Activated CD4-positive, alpha-beta T cell treated with anti-CD3 and anti-CD28 coated beads, Interleukin-10, Interleukin-2, amounts not matched to agents 100 ng/mL and 50 ng/mL, durations not matched to agents 16 hours and 8 hours (primary cell): ENCODE results near the gene PPP1R15A.
A peak's percentile ranks its signal among the peaks of the same experiment; 100 is the strongest.
"Not testable (repeated sequence)": the region's sequence is repeated elsewhere in the genome, so short reads cannot be mapped to it uniquely, and the experiment has no call there.

Source experiments
- DNase-seq: peaks from one replicate; pipeline ENCODE4 v3.0.0-alpha.2; 2020

PPP1R15A gene

GRCh38 chr19:48881741-48882657, 9.8 kb downstream of the PPP1R15A start:
- peak; percentile 42 for DNase-seq

- DNase-seq: no peak
Observed at GRCh38 chr19:48883726-48884125, 11.5 kb downstream of the PPP1R15A start.

- no peak for DNase-seq
Observed at GRCh38 chr19:48887861-48888612, 15.8 kb downstream of the PPP1R15A start.

GRCh38 chr19:48889496-48889895, 17.3 kb downstream of the PPP1R15A start:
- not testable (repeated sequence) for DNase-seq

GRCh38 chr19:48890551-48890950, 18.3 kb downstream of the PPP1R15A start:
- no peak for DNase-seq

- DNase-seq: no peak
Observed at GRCh38 chr19:48895226-48895625, 23.0 kb downstream of the PPP1R15A start.

- peak; percentile 73 for DNase-seq
Observed at GRCh38 chr19:48896191-48896720, 24.0 kb downstream of the PPP1R15A start.

GRCh38 chr19:48897181-48897580, 25.0 kb downstream of the PPP1R15A start:
- no peak for DNase-seq

- DNase-seq: not testable (repeated sequence)
Observed at GRCh38 chr19:48899386-48899749, 27.1 kb downstream of the PPP1R15A start.

GRCh38 chr19:48899781-48900476, 27.7 kb downstream of the PPP1R15A start, which contains the start of gene NUCB1:
NUCB1 (plus strand) TSS chr19:48900312; CDS start chr19:48900797, 485 bp downstream.
- peak; percentile 100 for DNase-seq

- peak; percentile 65 for DNase-seq
Observed at GRCh38 chr19:48900477-48901406, 28.5 kb downstream of the PPP1R15A start.

GRCh38 chr19:48902291-48902690, 30.1 kb downstream of the PPP1R15A start:
- DNase-seq: not testable (repeated sequence)

- not testable (repeated sequence) for DNase-seq
Observed at GRCh38 chr19:48903788-48904187, 31.6 kb downstream of the PPP1R15A start.

GRCh38 chr19:48905664-48906063, 33.4 kb downstream of the PPP1R15A start:
- DNase-seq: no peak

- DNase-seq: no peak
Observed at GRCh38 chr19:48906324-48906723, 34.1 kb downstream of the PPP1R15A start.

- DNase-seq: no peak
Observed at GRCh38 chr19:48907671-48908070, 35.5 kb downstream of the PPP1R15A start.

GRCh38 chr19:48909424-48910077, 37.3 kb downstream of the PPP1R15A start:
- DNase-seq: not testable (repeated sequence)

GRCh38 chr19:48910803-48911202, 38.6 kb downstream of the PPP1R15A start:
- DNase-seq: no peak

- peak; percentile 38 for DNase-seq
Observed at GRCh38 chr19:48913114-48913889, 41.1 kb downstream of the PPP1R15A start.

GRCh38 chr19:48914181-48914580, 42.0 kb downstream of the PPP1R15A start:
- no peak for DNase-seq
